HL-60 (cell line): ENCODE measurements around the gene ASB12.

Experiments
- GABPA ChIP-seq: IDR thresholded peaks from 2 replicates; pipeline ENCODE4 v1.6.1; 2012; ENCODE audit warnings: low read depth
- POLR2AphosphoS5 ChIP-seq: IDR thresholded peaks from 2 replicates; pipeline ENCODE4 v1.6.1; 2012; ENCODE audit warnings: low read depth
- REST ChIP-seq: IDR thresholded peaks from 2 replicates; pipeline ENCODE4 v1.6.1; 2012; ENCODE audit warnings: low read depth; ENCODE audit not compliant: insufficient replicate concordance
- SPI1 ChIP-seq: IDR thresholded peaks from 2 replicates; pipeline ENCODE4 v1.6.1; 2012; ENCODE audit warnings: low read depth, mild to moderate bottlenecking, borderline replicate concordance
- TF ChIP-seq, protein P1 (sequence below): IDR thresholded peaks from one replicate; pipeline ENCODE4 v1.5.1; 2011; ENCODE audit warnings: low read length, control low read depth, inconsistent platforms; ENCODE audit not compliant: insufficient read depth

DNA sequence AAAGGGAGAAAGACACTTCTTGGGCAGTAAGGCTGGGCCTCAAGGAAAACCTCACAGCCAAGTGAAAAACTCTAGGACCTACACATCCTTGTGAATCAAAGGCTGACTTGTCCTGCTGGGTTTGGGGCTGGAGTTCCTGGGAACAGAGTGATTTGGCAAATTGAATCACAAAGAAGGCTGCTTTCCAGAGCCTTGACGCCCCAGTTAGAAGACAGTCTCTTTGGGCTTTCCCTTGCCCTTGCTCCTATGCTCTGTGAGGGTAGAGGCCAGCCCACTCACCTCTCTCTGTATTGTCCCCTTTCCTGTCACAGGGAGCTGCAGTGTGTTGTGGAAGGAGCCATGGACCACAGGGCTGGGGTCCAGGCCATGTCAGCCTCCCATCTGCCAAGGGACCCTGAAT is 34.5 kb downstream of the ASB12 start:
- TF ChIP-seq, protein P1, sequence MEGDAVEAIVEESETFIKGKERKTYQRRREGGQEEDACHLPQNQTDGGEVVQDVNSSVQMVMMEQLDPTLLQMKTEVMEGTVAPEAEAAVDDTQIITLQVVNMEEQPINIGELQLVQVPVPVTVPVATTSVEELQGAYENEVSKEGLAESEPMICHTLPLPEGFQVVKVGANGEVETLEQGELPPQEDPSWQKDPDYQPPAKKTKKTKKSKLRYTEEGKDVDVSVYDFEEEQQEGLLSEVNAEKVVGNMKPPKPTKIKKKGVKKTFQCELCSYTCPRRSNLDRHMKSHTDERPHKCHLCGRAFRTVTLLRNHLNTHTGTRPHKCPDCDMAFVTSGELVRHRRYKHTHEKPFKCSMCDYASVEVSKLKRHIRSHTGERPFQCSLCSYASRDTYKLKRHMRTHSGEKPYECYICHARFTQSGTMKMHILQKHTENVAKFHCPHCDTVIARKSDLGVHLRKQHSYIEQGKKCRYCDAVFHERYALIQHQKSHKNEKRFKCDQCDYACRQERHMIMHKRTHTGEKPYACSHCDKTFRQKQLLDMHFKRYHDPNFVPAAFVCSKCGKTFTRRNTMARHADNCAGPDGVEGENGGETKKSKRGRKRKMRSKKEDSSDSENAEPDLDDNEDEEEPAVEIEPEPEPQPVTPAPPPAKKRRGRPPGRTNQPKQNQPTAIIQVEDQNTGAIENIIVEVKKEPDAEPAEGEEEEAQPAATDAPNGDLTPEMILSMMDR: no peak
- TF ChIP-seq POLR2AphosphoS5 (no peak), REST (no peak), GABPA (no peak), SPI1 (no peak)
